GM12875 (cell line): Measurements from ENCODE around the gene COX4I2.
"Not testable (repeated sequence)": the region's sequence is repeated elsewhere in the genome, so short reads cannot be mapped to it uniquely, and the experiment has no call there.

Experiments
- H3K4me3 ChIP-seq: one replicate; pipeline ENCODE4 v1.5.1; 2011; ENCODE audit warnings: low read depth, low read length, control low read depth
- CTCF ChIP-seq: IDR thresholded peaks from 2 replicates; pipeline ENCODE4 v1.5.1; 2011; ENCODE audit warnings: low read depth, mild to moderate bottlenecking, control low read depth, inconsistent platforms, low read length, moderate library complexity, borderline replicate concordance; ENCODE audit not compliant: insufficient read depth

Gene COX4I2

GRCh38 chr20:31608251-31608945 is 29.3 kb upstream of the COX4I2 start:
- no peak overlapping the region for H3K4me3 ChIP-seq
- no peak for TF ChIP-seq CTCF

- H3K4me3 ChIP-seq: not testable (repeated sequence)
These were observed 25.5 kb upstream of the COX4I2 start for GRCh38 chr20:31612271-31612640.

- H3K4me3 ChIP-seq: no peak overlapping the region
- no peak for TF ChIP-seq CTCF
These were observed 22.3 kb upstream of the COX4I2 start for GRCh38 chr20:31615416-31615815.

GRCh38 chr20:31617432-31618104 is 20.1 kb upstream of the COX4I2 start:
- no peak overlapping the region for H3K4me3 ChIP-seq
- TF ChIP-seq CTCF: no peak

- no peak for TF ChIP-seq CTCF
- no peak overlapping the region for H3K4me3 ChIP-seq
These were observed 17.5 kb upstream of the COX4I2 start for GRCh38 chr20:31620246-31620645.

- not testable (repeated sequence) for H3K4me3 ChIP-seq
These were observed 14.6 kb upstream of the COX4I2 start for GRCh38 chr20:31623123-31623505.

GRCh38 chr20:31626534-31626933 is 11.2 kb upstream of the COX4I2 start:
- not testable (repeated sequence) for H3K4me3 ChIP-seq

- H3K4me3 ChIP-seq: not testable (repeated sequence)
These were observed 9.7 kb upstream of the COX4I2 start for GRCh38 chr20:31628057-31628456.

- no peak overlapping the region for H3K4me3 ChIP-seq
- no peak for TF ChIP-seq CTCF
These were observed 7.4 kb upstream of the COX4I2 start for GRCh38 chr20:31630187-31630790.
